ENCODE measurements around the gene BICRA. TPM values are rescaled to one million over a fixed set of nuclear protein-coding genes. Genes with fewer than 3 reads are reported as not detected.
"Not testable (repeated sequence)": the region's sequence is repeated elsewhere in the genome, so short reads cannot be mapped to it uniquely, and the experiment has no call there.

BICRA gene
- total and polyA plus RNA-seq, 2 donors from 2014 or later, result 3.2 to 14.7 TPM

DNA sequence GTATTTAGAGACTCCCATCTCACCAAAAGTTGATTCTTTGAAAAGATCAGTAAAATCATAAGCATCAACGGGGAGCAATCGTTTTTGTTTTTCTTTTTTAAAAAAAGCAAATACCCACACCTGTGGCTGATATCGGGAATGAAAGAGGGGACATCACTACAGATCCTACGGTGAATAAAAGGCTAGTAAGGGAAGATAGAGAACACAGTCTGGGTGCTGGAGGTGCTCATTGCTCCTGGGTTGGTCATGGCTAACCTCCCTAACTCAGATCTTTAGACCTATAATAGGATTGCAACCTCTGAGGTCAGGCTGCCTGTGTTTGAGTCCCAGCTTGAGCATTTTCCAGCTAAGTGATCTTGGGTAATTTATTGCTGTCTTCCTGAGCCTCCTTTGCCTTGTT, 105.4 kb downstream of the BICRA start:
- Histone ChIP-seq H3K4me3 (ENCODE audit: low read length in 3 of 3) (peak overlapping the region in 1 of 3 donors; percentile 37), H3K27me3 (ENCODE audit: control insufficient read depth, insufficient read depth, low read length) (no peaks in the 10 kb centered on the region), H3K9me3 (ENCODE audit: control insufficient read depth in 2 of 3, insufficient read depth in 1 of 3, low read length in 3 of 3) (no peaks in the 10 kb centered on the region), H3K36me3 (ENCODE audit: control insufficient read depth in 2 of 3, insufficient read depth in 3 of 3, low read length in 3 of 3) (no peaks in the 10 kb centered on the region), H3K4me1 (ENCODE audit: control insufficient read depth in 2 of 3, insufficient read depth in 2 of 3, low read depth in 1 of 3, low read length in 3 of 3) (peaks cover 0 to 2% (median 0%) of the 10 kb centered on the region in 3 donors), H3K9ac (ENCODE audit: low read length in 3 of 3) (no peak overlapping the region), H3K27ac (ENCODE audit: low read depth in 2 of 2, low read length in 2 of 2) (no peak overlapping the region)
- intact Hi-C loops (cut with DNase I), result no loop called here
- DNase-seq (no peak), FAIRE-seq (no peak)
- TF ChIP-seq CTCF (IDR thresholded peaks at IDR 0.05; ENCODE audit: borderline replicate concordance, extremely low read depth, insufficient read depth), result no peak

- H3K9ac ChIP-seq (ENCODE audit: low read length in 3 of 3); H3K9me3 ChIP-seq (ENCODE audit: control insufficient read depth in 2 of 3, insufficient read depth in 1 of 3, low read length in 3 of 3); FAIRE-seq; H3K27me3 ChIP-seq (ENCODE audit: control insufficient read depth, insufficient read depth, low read length); intact Hi-C loops (cut with DNase I); H3K4me1 ChIP-seq (ENCODE audit: control insufficient read depth in 2 of 3, insufficient read depth in 2 of 3, low read depth in 1 of 3, low read length in 3 of 3); DNase-seq; H3K27ac ChIP-seq (ENCODE audit: low read depth in 2 of 2, low read length in 2 of 2); H3K4me3 ChIP-seq (ENCODE audit: low read length in 3 of 3); H3K36me3 ChIP-seq (ENCODE audit: control insufficient read depth in 2 of 3, insufficient read depth in 3 of 3, low read length in 3 of 3): not testable (repeated sequence)
Measured at GRCh38 chr19:47714855-47715254, 105.9 kb downstream of the BICRA start.

DNA sequence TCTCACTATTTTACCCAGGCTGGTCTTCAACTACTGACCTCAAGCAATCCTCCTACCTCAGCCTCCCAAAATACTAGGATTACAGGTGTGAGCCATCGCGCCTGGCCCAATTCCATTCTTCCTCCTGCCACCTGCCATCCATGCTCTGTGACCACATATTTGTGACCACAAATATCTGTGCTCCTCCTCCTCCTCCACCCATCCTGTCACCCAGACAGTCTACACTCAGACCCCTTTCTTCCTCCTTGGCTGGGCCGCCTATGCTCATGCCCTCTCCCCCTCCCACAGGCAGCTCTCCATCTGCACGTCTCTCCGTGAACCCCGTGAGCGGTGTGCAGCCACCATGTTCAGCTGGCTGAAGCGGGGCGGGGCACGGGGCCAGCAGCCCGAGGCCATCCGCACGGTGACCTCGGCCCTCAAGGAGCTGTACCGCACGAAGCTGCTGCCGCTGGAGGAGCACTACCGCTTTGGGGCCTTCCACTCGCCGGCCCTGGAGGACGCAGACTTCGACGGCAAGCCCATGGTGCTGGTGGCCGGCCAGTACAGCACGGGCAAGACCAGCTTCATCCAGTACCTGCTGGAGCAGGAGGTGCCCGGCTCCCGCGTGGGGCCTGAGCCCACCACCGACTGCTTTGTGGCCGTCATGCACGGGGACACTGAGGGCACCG, 107.5 kb downstream of the BICRA start:
- H3K27me3 ChIP-seq (ENCODE audit: control insufficient read depth, insufficient read depth, low read length), result no peaks in the 10 kb centered on the region
- FAIRE-seq, result no peak
- H3K36me3 ChIP-seq (ENCODE audit: control insufficient read depth in 2 of 3, insufficient read depth in 3 of 3, low read length in 3 of 3), result no peaks in the 10 kb centered on the region
- peaks cover 0 to 2% (median 0%) of the 10 kb centered on the region in 3 donors for H3K4me1 ChIP-seq (ENCODE audit: control insufficient read depth in 2 of 3, insufficient read depth in 2 of 3, low read depth in 1 of 3, low read length in 3 of 3)
- H3K27ac ChIP-seq (ENCODE audit: low read depth in 2 of 2, low read length in 2 of 2), result no peak overlapping the region
- no peak for DNase-seq
- H3K9me3 ChIP-seq (ENCODE audit: control insufficient read depth in 2 of 3, insufficient read depth in 1 of 3, low read length in 3 of 3), result no peaks in the 10 kb centered on the region
- intact Hi-C loops (cut with DNase I), result no loop called here
- TF ChIP-seq CTCF (IDR thresholded peaks at IDR 0.05; ENCODE audit: borderline replicate concordance, extremely low read depth, insufficient read depth), result no peak
- H3K9ac ChIP-seq (ENCODE audit: low read length in 3 of 3), result no peak overlapping the region
- H3K4me3 ChIP-seq (ENCODE audit: low read length in 3 of 3), result no peak overlapping the region

DNA sequence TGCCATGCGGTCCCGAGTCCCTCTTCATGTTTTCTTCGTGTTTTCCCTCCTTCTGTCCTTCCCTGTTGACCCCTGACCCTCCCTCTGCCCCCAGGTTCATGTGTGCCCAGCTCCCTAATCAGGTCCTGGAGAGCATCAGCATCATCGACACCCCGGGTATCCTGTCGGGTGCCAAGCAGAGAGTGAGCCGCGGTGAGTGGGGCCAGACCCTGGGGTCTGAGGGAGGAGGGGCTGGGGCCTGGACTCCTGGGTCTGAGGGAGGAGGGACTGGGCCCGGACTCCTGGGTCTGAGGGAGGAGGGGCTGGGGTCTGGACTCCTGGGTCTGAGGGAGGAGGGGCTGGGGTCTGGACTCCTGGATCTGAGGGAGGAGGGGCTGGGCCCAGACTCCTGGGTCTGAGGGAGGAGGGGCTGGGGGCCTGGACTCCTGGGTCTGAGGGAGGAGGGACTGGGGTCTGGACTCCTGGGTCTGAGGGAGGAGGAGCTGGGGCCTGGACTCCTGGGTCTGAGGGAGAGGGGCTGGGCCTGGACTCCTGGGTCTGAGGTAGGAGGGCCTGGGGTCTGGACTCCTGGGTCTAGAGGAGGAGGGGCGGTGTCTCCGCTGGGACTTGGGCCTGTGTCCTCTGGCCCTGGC, 109.6 kb downstream of the BICRA start:
- H3K4me3 ChIP-seq (ENCODE audit: low read length in 3 of 3); H3K9me3 ChIP-seq (ENCODE audit: control insufficient read depth in 2 of 3, insufficient read depth in 1 of 3, low read length in 3 of 3); H3K4me1 ChIP-seq (ENCODE audit: control insufficient read depth in 2 of 3, insufficient read depth in 2 of 3, low read depth in 1 of 3, low read length in 3 of 3); H3K27me3 ChIP-seq (ENCODE audit: control insufficient read depth, insufficient read depth, low read length); DNase-seq; H3K36me3 ChIP-seq (ENCODE audit: control insufficient read depth in 2 of 3, insufficient read depth in 3 of 3, low read length in 3 of 3); FAIRE-seq; intact Hi-C loops (cut with DNase I); H3K9ac ChIP-seq (ENCODE audit: low read length in 3 of 3): not testable (repeated sequence)
- peak overlapping the region; percentile 63 to 81 for H3K27ac ChIP-seq (ENCODE audit: low read depth in 2 of 2, low read length in 2 of 2)
